Hepatocyte (in vitro differentiated cells): ENCODE measurements around the gene UBA5. TPM values are rescaled to one million over a fixed set of nuclear protein-coding genes. Genes with fewer than 3 reads are reported as not detected.

ENCODE experiments used
- DNase-seq: peaks from one replicate; pipeline ENCODE4 v3.0.0-alpha.2; 2016; ENCODE audit warnings: low spot score
- H2AFZ ChIP-seq: fragments of 200-600 bp; sonication (generic); 2 replicates; pipeline ENCODE4 v1.6.0; 2016; ENCODE audit warnings: antibody characterized with exemption, mild to moderate bottlenecking
- H3K27ac ChIP-seq: fragments of 200-600 bp; sonication (generic); 2 replicates; pipeline ENCODE4 v1.5.1; 2016; ENCODE audit warnings: mild to moderate bottlenecking
- H3K27me3 ChIP-seq: fragments of 200-600 bp; sonication (generic); 2 replicates; pipeline ENCODE4 v1.6.1; 2016
- H3K36me3 ChIP-seq: fragments of 200-600 bp; sonication (generic); replicated peaks from 2 replicates; pipeline ENCODE4 v1.5.1; 2016; ENCODE audit warnings: low read depth; ENCODE audit not compliant: insufficient read depth
- H3K4me1 ChIP-seq: fragments of 200-600 bp; sonication (generic); 2 replicates; pipeline ENCODE4 v1.5.1; 2016; ENCODE audit warnings: mild to moderate bottlenecking, moderate library complexity; ENCODE audit not compliant: insufficient read depth
- H3K4me2 ChIP-seq: fragments of 200-600 bp; sonication (generic); 2 replicates; pipeline ENCODE4 v1.6.0; 2016
- H3K4me3 ChIP-seq: fragments of 200-600 bp; sonication (generic); 2 replicates; pipeline ENCODE4 v1.5.1; 2016; ENCODE audit warnings: mild to moderate bottlenecking
- H3K79me2 ChIP-seq: fragments of 200-600 bp; sonication (generic); 2 replicates; pipeline ENCODE4 v1.6.0; 2017; ENCODE audit warnings: mild to moderate bottlenecking
- H3K9me2 ChIP-seq: fragments of 200-600 bp; sonication (generic); replicated peaks from 2 replicates; pipeline ENCODE4 v1.6.0; 2017; ENCODE audit warnings: mild to moderate bottlenecking; ENCODE audit not compliant: insufficient read depth
- H3K9me3 ChIP-seq: fragments of 200-600 bp; sonication (generic); 2 replicates; pipeline ENCODE4 v1.5.1; 2016; ENCODE audit warnings: low read depth, mild to moderate bottlenecking
- H4K20me1 ChIP-seq: fragments of 200-600 bp; sonication (generic); 2 replicates; pipeline ENCODE4 v1.6.0; 2016; ENCODE audit warnings: mild to moderate bottlenecking; ENCODE audit not compliant: insufficient read depth, poor library complexity, severe bottlenecking
- EZH2 ChIP-seq: fragments of 200-600 bp; sonication (generic); IDR thresholded peaks from 2 replicates; pipeline ENCODE4 v1.6.1; 2016; ENCODE audit warnings: antibody characterized with exemption, mild to moderate bottlenecking, borderline replicate concordance
- EZH2phosphoT487 ChIP-seq: fragments of 200-600 bp; sonication (generic); IDR thresholded peaks from one replicate; pipeline ENCODE4 v1.6.1; 2018; ENCODE audit warnings: antibody characterized with exemption, mild to moderate bottlenecking, low read depth, moderate library complexity; ENCODE audit not compliant: unreplicated experiment, severe bottlenecking
- WGBS: methylation state at CpG from one replicate; pipeline ENCODE4 v1.1.6; 2016; ENCODE audit warnings: low lambda C conversion rate; ENCODE audit errors: missing lambda C conversion rate; 5-methylcytosine and 5-hydroxymethylcytosine counted together
- polyA plus RNA-seq: library from polyadenylated mRNA; unstranded; fragments of >200 nt; fragmentation: Nextera tagmentation; extraction: Ambion mirVana; gene quantifications from 2 replicates; pipeline ENCODE4 v1.2.1, GENCODE V29; 2016
- total RNA-seq: library from RNA; depleted of rRNA; stranded (reverse); fragments of >200 nt; gene quantifications from 2 replicates; pipeline ENCODE4 v1.2.3, GENCODE V29; 2014
- TF ChIP-seq, protein P1 (sequence below): fragments of 200-600 bp; sonication (generic); IDR thresholded peaks from 2 replicates; pipeline ENCODE4 v1.5.1; 2016; ENCODE audit warnings: antibody characterized with exemption, mild to moderate bottlenecking; ENCODE audit not compliant: poor library complexity

Gene UBA5
- total and polyA plus RNA-seq, 2 experiments from 2014 or later: 26.9 to 42.4 TPM

DNA sequence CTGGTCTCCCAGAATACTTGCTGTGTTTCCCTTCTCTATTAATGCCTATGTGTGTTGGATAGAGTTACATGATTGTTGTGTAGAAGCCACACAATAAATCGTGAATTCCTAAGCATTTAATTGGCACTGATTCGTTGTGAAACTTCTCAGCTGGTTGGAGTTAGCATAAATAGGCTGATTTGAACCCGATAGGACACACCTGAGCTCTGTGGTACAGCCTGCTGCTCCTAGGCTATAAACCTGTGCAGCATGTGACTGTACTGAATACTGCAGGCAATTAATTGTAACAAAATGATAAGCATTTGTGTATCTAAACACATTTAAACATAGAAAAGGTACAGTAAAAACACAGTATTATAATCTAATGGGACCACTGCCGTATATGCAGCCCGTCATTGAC, 5.4 kb upstream of the UBA5 start:
- no peak overlapping the region for H3K4me2 ChIP-seq
- no peak for DNase-seq
- 91% methylated on average over 5 of the region's 5 CpGs for WGBS
- H3K36me3 ChIP-seq: no peaks in the 10 kb centered on the region
- H3K9me3 ChIP-seq: no peaks in the 10 kb centered on the region
- H3K4me1 ChIP-seq: peaks cover 4% of the 10 kb centered on the region
- no peak overlapping the region for H3K4me3 ChIP-seq
- H3K79me2 ChIP-seq: peaks cover 37% of the 10 kb centered on the region
- TF ChIP-seq, protein P1, sequence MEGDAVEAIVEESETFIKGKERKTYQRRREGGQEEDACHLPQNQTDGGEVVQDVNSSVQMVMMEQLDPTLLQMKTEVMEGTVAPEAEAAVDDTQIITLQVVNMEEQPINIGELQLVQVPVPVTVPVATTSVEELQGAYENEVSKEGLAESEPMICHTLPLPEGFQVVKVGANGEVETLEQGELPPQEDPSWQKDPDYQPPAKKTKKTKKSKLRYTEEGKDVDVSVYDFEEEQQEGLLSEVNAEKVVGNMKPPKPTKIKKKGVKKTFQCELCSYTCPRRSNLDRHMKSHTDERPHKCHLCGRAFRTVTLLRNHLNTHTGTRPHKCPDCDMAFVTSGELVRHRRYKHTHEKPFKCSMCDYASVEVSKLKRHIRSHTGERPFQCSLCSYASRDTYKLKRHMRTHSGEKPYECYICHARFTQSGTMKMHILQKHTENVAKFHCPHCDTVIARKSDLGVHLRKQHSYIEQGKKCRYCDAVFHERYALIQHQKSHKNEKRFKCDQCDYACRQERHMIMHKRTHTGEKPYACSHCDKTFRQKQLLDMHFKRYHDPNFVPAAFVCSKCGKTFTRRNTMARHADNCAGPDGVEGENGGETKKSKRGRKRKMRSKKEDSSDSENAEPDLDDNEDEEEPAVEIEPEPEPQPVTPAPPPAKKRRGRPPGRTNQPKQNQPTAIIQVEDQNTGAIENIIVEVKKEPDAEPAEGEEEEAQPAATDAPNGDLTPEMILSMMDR: no peak
- no peak for TF ChIP-seq EZH2phosphoT487
- TF ChIP-seq EZH2: no peak
- no peaks in the 10 kb centered on the region for H4K20me1 ChIP-seq
- no peak overlapping the region for H2AFZ ChIP-seq
- H3K9me2 ChIP-seq: no peaks in the 10 kb centered on the region
- H3K27ac ChIP-seq: no peak overlapping the region
- no peaks in the 10 kb centered on the region for H3K27me3 ChIP-seq

DNA sequence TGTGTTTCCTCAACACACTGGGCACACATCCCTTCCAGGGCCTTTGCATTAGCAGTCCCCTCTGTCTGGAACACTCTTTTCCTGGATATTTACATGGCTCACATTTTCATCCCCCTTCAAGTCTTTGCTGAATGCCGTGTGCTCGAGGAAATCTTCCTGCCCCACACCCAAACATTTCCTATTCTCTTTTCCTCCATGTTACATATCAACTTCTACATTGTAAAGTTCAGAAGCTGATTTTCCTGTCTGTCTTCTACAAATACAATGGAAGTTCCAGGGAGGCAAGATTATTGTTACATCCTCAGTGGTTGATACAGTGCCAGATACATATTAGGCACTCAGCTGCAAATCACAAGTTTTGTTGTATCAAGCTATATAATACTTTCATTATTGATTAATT, 4.7 kb upstream of the UBA5 start:
- Histone ChIP-seq H3K4me3 (no peak overlapping the region), H4K20me1 (no peaks in the 10 kb centered on the region), H3K79me2 (peaks cover 34% of the 10 kb centered on the region), H3K27me3 (no peaks in the 10 kb centered on the region), H2AFZ (no peak overlapping the region), H3K27ac (no peak overlapping the region), H3K9me2 (no peaks in the 10 kb centered on the region), H3K36me3 (no peaks in the 10 kb centered on the region), H3K4me1 (peaks cover 4% of the 10 kb centered on the region), H3K4me2 (no peak overlapping the region), H3K9me3 (no peaks in the 10 kb centered on the region)
- DNase-seq: no peak
- TF ChIP-seq, protein P1: no peak
- TF ChIP-seq EZH2phosphoT487 (no peak), EZH2 (no peak)
- WGBS: 81% methylated on average over 2 of the region's 2 CpGs

DNA sequence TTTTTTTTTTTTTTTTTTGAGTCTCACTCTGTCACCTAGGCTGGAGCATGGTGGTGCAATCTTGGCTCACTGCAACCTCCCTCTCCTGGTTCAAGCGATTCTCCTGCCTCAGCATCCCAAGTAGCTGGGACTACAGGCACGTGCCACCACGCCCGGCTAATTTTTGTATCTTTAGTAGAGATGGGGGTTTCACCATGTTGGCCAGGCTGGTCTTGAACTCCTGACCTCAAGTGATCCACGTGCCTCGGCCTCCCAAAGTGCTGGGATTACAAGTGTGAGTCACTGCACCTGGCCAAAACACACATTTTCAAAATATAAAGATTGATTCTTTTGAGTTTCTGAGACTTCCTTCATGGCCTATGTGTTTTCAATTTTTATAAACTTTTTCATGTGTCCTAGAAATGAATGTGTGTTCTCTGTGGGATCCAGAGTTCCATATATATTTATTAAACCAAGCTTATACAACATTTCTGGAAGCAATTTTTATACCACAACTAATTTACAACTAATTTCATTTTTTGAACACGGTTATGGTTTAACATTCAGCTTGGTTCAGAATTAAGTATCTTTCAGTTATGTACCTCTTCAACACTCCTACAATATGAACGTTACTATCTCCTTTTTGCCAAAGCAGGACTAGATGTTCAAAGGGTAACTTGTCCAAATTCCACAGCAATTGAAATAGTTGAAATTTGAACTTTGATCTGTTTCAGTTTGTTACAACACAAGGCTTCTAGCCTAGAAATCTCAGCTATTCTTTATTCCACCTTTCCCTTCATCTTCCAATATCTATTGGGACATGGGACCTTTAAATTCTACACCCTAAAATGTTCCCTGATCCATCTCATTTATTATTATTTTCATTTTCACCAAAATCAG, 2.0 kb upstream of the UBA5 start:
- H3K27ac ChIP-seq: peak overlapping the region; percentile 96
- peaks cover 52% of the 10 kb centered on the region for H3K79me2 ChIP-seq
- no peaks in the 10 kb centered on the region for H3K36me3 ChIP-seq
- 79% methylated on average over 8 of the region's 8 CpGs for WGBS
- no peak overlapping the region for H2AFZ ChIP-seq
- H4K20me1 ChIP-seq: no peaks in the 10 kb centered on the region
- DNase-seq: no peak
- peaks cover 22% of the 10 kb centered on the region for H3K4me1 ChIP-seq
- peak overlapping the region; percentile 99 for H3K4me3 ChIP-seq
- no peaks in the 10 kb centered on the region for H3K9me3 ChIP-seq
- TF ChIP-seq EZH2phosphoT487 (no peak), EZH2 (no peak)
- TF ChIP-seq, protein P1: no peak
- peak overlapping the region; percentile 89 for H3K4me2 ChIP-seq
- H3K27me3 ChIP-seq: no peaks in the 10 kb centered on the region
- H3K9me2 ChIP-seq: no peaks in the 10 kb centered on the region
